Gastrocnemius medialis (tissue), 4 donors: ENCODE results near the gene PLA2G3. TPM values are rescaled to one million over a fixed set of nuclear protein-coding genes. Genes with fewer than 3 reads are reported as not detected.

Experiments
- ATAC-seq, 2 donors: fragments of 150-250 bp; one replicate each; pipeline ENCODE4 v1.9.1; 2016
- DNase-seq, 2 donors: peaks; one replicate each; pipeline ENCODE4 v3.0.0-alpha.2; 2019
- H3K27ac ChIP-seq, 4 donors: fragments of 200-600 bp; sonication (generic); 1 replicate in 1 of 4; 2 replicates in 3 of 4; pipeline ENCODE4 v1.5.1; 2016 to 2018; ENCODE audit warnings: mild to moderate bottlenecking in 2 of 4, moderate library complexity in 1 of 4
- H3K27me3 ChIP-seq, 3 donors: fragments of 200-600 bp; sonication (generic) in 2 of 3; 1 replicate in 1 of 3; 2 replicates in 2 of 3; pipeline versions ENCODE4 v1.5.1 to v1.6.0; 2016 to 2019; ENCODE audit warnings: mild to moderate bottlenecking in 1 of 3, moderate library complexity in 1 of 3
- H3K36me3 ChIP-seq, 2 donors: fragments of 200-600 bp; sonication (generic) in 1 of 2; one replicate each; pipeline ENCODE4 v1.5.1; 2017 to 2018
- H3K4me1 ChIP-seq, 2 donors: fragments of 200-600 bp; sonication (generic) in 1 of 2; one replicate each; pipeline ENCODE4 v1.5.1; 2016 to 2017; ENCODE audit warnings: mild to moderate bottlenecking in 2 of 2
- H3K4me3 ChIP-seq, 4 donors: fragments of 200-600 bp; sonication (generic) in 3 of 4; 1 replicate in 1 of 4; 2 replicates in 3 of 4; pipeline ENCODE4 v1.5.1; 2016 to 2019; ENCODE audit warnings: mild to moderate bottlenecking in 2 of 4
- H3K9me3 ChIP-seq, 3 donors: fragments of 200-600 bp; sonication (generic) in 2 of 3; 1 replicate in 1 of 3; 2 replicates in 2 of 3; pipeline ENCODE4 v1.5.1; 2016 to 2019
- CTCF ChIP-seq, 5 experiments: fragments of 450-650 bp in 3 of 5; fragments of 200-600 bp in 2 of 5; sonication (generic) in 2 of 5; IDR thresholded peaks in 4 of 5; conservative IDR thresholded peaks in 1 of 5; 1 replicate in 4 of 5; 2 replicates in 1 of 5; pipeline ENCODE4 v1.5.1; 2016 to 2019; ENCODE audit warnings: antibody characterized with exemption in 5 of 5, mild to moderate bottlenecking in 3 of 5, moderate library complexity in 3 of 5
- POLR2A ChIP-seq, 2 donors: fragments of 450-650 bp; IDR thresholded peaks; one replicate each; pipeline ENCODE4 v1.6.1; 2017; ENCODE audit warnings: antibody characterized with exemption in 2 of 2, mild to moderate bottlenecking in 2 of 2, moderate library complexity in 2 of 2
- in situ Hi-C, 4 donors: fragments of 200-750 bp; cut with MboI; loops; one replicate each; pipeline versions ENCODE4 v1.15.0 to v1.8.0; 2017; ENCODE audit warnings: low sequenced_read_pairs in 4 of 4
- intact Hi-C: fragments of 100-400 bp; cut with DNase I; formaldehyde crosslinking; loops from one replicate; pipeline ENCODE4 v1.15.1; 2023; ENCODE audit warnings: low total_unique reads
- total RNA-seq, 4 donors: library from RNA; depleted of rRNA; stranded (reverse); fragments of >200 nt; gene quantifications; one replicate each; pipeline versions ENCODE4 v1.1.0 to v1.2.3, GENCODE V29; 2016

Gene PLA2G3
- total RNA-seq, 4 donors from 2014 or later = not detected

- Histone ChIP-seq H3K36me3 (no peaks in the 10 kb centered on the region), H3K4me1 (peaks cover 0 to 9% of the 10 kb centered on the region in 2 donors), H3K27me3 (no peaks in the 10 kb centered on the region), H3K27ac (peak overlapping the region; percentile 36 to 70 (median 57)), H3K9me3 (no peaks in the 10 kb centered on the region), H3K4me3 (no peak overlapping the region)
- DNase-seq (no peak), ATAC-seq (peak; percentile 23 to 32)
- intact Hi-C loops = loop anchor here (5.0 kb wide), 1 partner anchor 201 kb away; no protein-coding TSS in a partner anchor
- TF ChIP-seq CTCF (IDR thresholded peaks at IDR 0.05 in 4 of 5, conservative IDR thresholded peaks at IDR 0.05 in 1 of 5) (no peak), POLR2A (IDR thresholded peaks at IDR 0.05) (no peak)
- in situ Hi-C loops = loop anchor here in 2 of 4 donors (5.0 to 25.0 kb wide), 3 partner anchors 56 to 386 kb away; no protein-coding TSS in a partner anchor
Measured at GRCh38 chr22:31148488-31148887, 8.2 kb upstream of the PLA2G3 start.

- Histone ChIP-seq H3K36me3 (no peaks in the 10 kb centered on the region), H3K4me1 (peaks cover 0 to 9% of the 10 kb centered on the region in 2 donors), H3K4me3 (no peak overlapping the region), H3K27ac (no peak overlapping the region), H3K27me3 (peaks cover 0 to 4% (median 0%) of the 10 kb centered on the region in 3 donors), H3K9me3 (no peaks in the 10 kb centered on the region)
- in situ Hi-C loops (loop anchor here in 2 of 4 donors (10.0 to 25.0 kb wide), 2 partner anchors 189 to 382 kb away; no protein-coding TSS in a partner anchor), intact Hi-C loops (no loop called here)
- TF ChIP-seq CTCF (IDR thresholded peaks at IDR 0.05 in 4 of 5, conservative IDR thresholded peaks at IDR 0.05 in 1 of 5) (no peak), POLR2A (IDR thresholded peaks at IDR 0.05) (no peak)
- DNase-seq (no peak), ATAC-seq (no peak)
Measured at GRCh38 chr22:31144223-31144622, 3.9 kb upstream of the PLA2G3 start.

GRCh38 chr22:31143537-31143936 lies 3.2 kb upstream of the PLA2G3 start:
- Histone ChIP-seq H3K4me1 (peaks cover 0 to 2% of the 10 kb centered on the region in 2 donors), H3K36me3 (no peaks in the 10 kb centered on the region), H3K27me3 (peaks cover 0 to 4% (median 0%) of the 10 kb centered on the region in 3 donors), H3K4me3 (no peak overlapping the region), H3K9me3 (no peaks in the 10 kb centered on the region), H3K27ac (no peak overlapping the region)
- TF ChIP-seq POLR2A (IDR thresholded peaks at IDR 0.05) (no peak), CTCF (IDR thresholded peaks at IDR 0.05 in 4 of 5, conservative IDR thresholded peaks at IDR 0.05 in 1 of 5) (no peak)
- ATAC-seq (no peak), DNase-seq (no peak)
- in situ Hi-C loops = loop anchor here in 2 of 4 donors (10.0 to 25.0 kb wide), 2 partner anchors 189 to 381 kb away; no protein-coding TSS in a partner anchor
- intact Hi-C loops = no loop called here

GRCh38 chr22:31143038-31143437 lies 2.7 kb upstream of the PLA2G3 start:
- ATAC-seq = no peak
- TF ChIP-seq CTCF (IDR thresholded peaks at IDR 0.05 in 4 of 5, conservative IDR thresholded peaks at IDR 0.05 in 1 of 5) (no peak), POLR2A (IDR thresholded peaks at IDR 0.05) (no peak)
- DNase-seq = no peak
- in situ Hi-C loops = loop anchor here in 2 of 4 donors (10.0 to 25.0 kb wide), 2 partner anchors 188 to 381 kb away; no protein-coding TSS in a partner anchor
- Histone ChIP-seq H3K27me3 (peaks cover 0 to 4% (median 0%) of the 10 kb centered on the region in 3 donors), H3K4me1 (no peaks in the 10 kb centered on the region), H3K9me3 (no peaks in the 10 kb centered on the region), H3K4me3 (no peak overlapping the region), H3K27ac (no peak overlapping the region), H3K36me3 (no peaks in the 10 kb centered on the region)
- intact Hi-C loops = no loop called here
